Tibial artery (tissue), 4 donors: ENCODE measurements around the gene NPHP4.

ENCODE experiments used
- DNase-seq, 2 donors: peaks; one replicate each; pipeline ENCODE4 v3.0.0-alpha.2; 2019
- H3K27ac ChIP-seq, 2 donors: fragments of 200-600 bp; sonication (generic) in 1 of 2; 1 replicate in 1 of 2; 2 replicates in 1 of 2; pipeline ENCODE4 v1.5.1; 2018 to 2019; ENCODE audit warnings: mild to moderate bottlenecking in 1 of 2
- H3K27me3 ChIP-seq, 2 donors: fragments of 200-600 bp; sonication (generic) in 1 of 2; one replicate each; pipeline versions ENCODE4 v1.5.1 to v1.6.0; 2016 to 2019
- H3K36me3 ChIP-seq, 3 donors: fragments of 200-600 bp; sonication (generic) in 2 of 3; one replicate each; pipeline ENCODE4 v1.5.1; 2016 to 2019; ENCODE audit warnings: mild to moderate bottlenecking in 2 of 3
- H3K4me1 ChIP-seq, 4 donors: fragments of 200-600 bp; sonication (generic) in 2 of 4; 1 replicate in 3 of 4; 2 replicates in 1 of 4; pipeline ENCODE4 v1.5.1; 2016 to 2019
- H3K4me3 ChIP-seq, 2 donors: fragments of 200-600 bp; sonication (generic) in 1 of 2; 1 replicate in 1 of 2; 2 replicates in 1 of 2; pipeline ENCODE4 v1.5.1; 2018 to 2019; ENCODE audit warnings: mild to moderate bottlenecking in 2 of 2
- H3K9me3 ChIP-seq, 3 donors: fragments of 200-600 bp; sonication (generic) in 1 of 3; one replicate each; pipeline ENCODE4 v1.5.1; 2016 to 2019
- CTCF ChIP-seq, 2 experiments: fragments of 200-600 bp in 1 of 2; fragments of 450-650 bp in 1 of 2; IDR thresholded peaks; one replicate each; pipeline ENCODE4 v1.5.1; 2017 to 2019; ENCODE audit warnings: antibody characterized with exemption in 2 of 2, mild to moderate bottlenecking in 1 of 2, moderate library complexity in 1 of 2
- intact Hi-C: fragments of 100-400 bp; cut with DNase I; formaldehyde crosslinking; loops from one replicate; pipeline ENCODE4 v1.15.0; 2023; ENCODE audit warnings: low total_unique reads

Gene NPHP4

GRCh38 chr1:5850503-5850902, 141.7 kb downstream of the NPHP4 start:
- H3K9me3 ChIP-seq = no peaks in the 10 kb centered on the region
- H3K27ac ChIP-seq = no peak overlapping the region
- no peak for TF ChIP-seq CTCF (IDR thresholded peaks at IDR 0.05)
- H3K27me3 ChIP-seq = peaks cover 0 to 21% of the 10 kb centered on the region in 2 donors
- H3K4me3 ChIP-seq = no peak overlapping the region
- intact Hi-C loops = no loop called here
- H3K4me1 ChIP-seq = no peaks in the 10 kb centered on the region
- DNase-seq = no peak
- H3K36me3 ChIP-seq = no peaks in the 10 kb centered on the region

GRCh38 chr1:5849550-5849949, 142.7 kb downstream of the NPHP4 start:
- no peak for DNase-seq
- H3K9me3 ChIP-seq = no peaks in the 10 kb centered on the region
- TF ChIP-seq CTCF (IDR thresholded peaks at IDR 0.05) = no peak
- H3K4me3 ChIP-seq = no peak overlapping the region
- intact Hi-C loops = no loop called here
- no peaks in the 10 kb centered on the region for H3K4me1 ChIP-seq
- no peaks in the 10 kb centered on the region for H3K36me3 ChIP-seq
- no peak overlapping the region for H3K27ac ChIP-seq
- peaks cover 0 to 29% of the 10 kb centered on the region in 2 donors for H3K27me3 ChIP-seq

- Histone ChIP-seq H3K27me3 (peaks cover 0 to 40% of the 10 kb centered on the region in 2 donors), H3K4me1 (no peaks in the 10 kb centered on the region), H3K27ac (no peak overlapping the region), H3K9me3 (no peaks in the 10 kb centered on the region), H3K4me3 (no peak overlapping the region), H3K36me3 (no peaks in the 10 kb centered on the region)
- intact Hi-C loops = no loop called here
- TF ChIP-seq CTCF (IDR thresholded peaks at IDR 0.05) = no peak
- no peak for DNase-seq
These were observed 145.1 kb downstream of the NPHP4 start for GRCh38 chr1:5847013-5847659.

GRCh38 chr1:5845376-5845775, 146.8 kb downstream of the NPHP4 start:
- DNase-seq = no peak
- no peak overlapping the region for H3K27ac ChIP-seq
- no peaks in the 10 kb centered on the region for H3K9me3 ChIP-seq
- no peaks in the 10 kb centered on the region for H3K4me1 ChIP-seq
- H3K27me3 ChIP-seq = peaks cover 0 to 49% of the 10 kb centered on the region in 2 donors
- H3K36me3 ChIP-seq = no peaks in the 10 kb centered on the region
- no peak for TF ChIP-seq CTCF (IDR thresholded peaks at IDR 0.05)
- intact Hi-C loops = no loop called here
- no peak overlapping the region for H3K4me3 ChIP-seq

- Histone ChIP-seq H3K9me3 (no peaks in the 10 kb centered on the region), H3K27me3 (peaks cover 0 to 49% of the 10 kb centered on the region in 2 donors), H3K4me3 (no peak overlapping the region), H3K36me3 (no peaks in the 10 kb centered on the region), H3K4me1 (no peaks in the 10 kb centered on the region), H3K27ac (no peak overlapping the region)
- intact Hi-C loops = no loop called here
- no peak for DNase-seq
- no peak for TF ChIP-seq CTCF (IDR thresholded peaks at IDR 0.05)
These were observed 147.8 kb downstream of the NPHP4 start for GRCh38 chr1:5844442-5844841.
